Sigmoid colon (tissue), 7 donors: ENCODE data around the gene TPCN2. TPM values are rescaled to one million over a fixed set of nuclear protein-coding genes. Genes with fewer than 3 reads are reported as not detected.
"Not testable (repeated sequence)": the region's sequence is repeated elsewhere in the genome, so short reads cannot be mapped to it uniquely, and the experiment has no call there.

Experiments
- DNase-seq: peaks from one replicate; pipeline ENCODE4 v3.0.0-alpha.2; 2019
- H3K27ac ChIP-seq, 4 donors: fragments of 200-600 bp; sonication (generic); one replicate each; pipeline ENCODE4 v1.5.1; 2016 to 2019; ENCODE audit warnings: mild to moderate bottlenecking in 1 of 4
- H3K27me3 ChIP-seq, 3 donors: fragments of 200-600 bp; sonication (generic); one replicate each; pipeline ENCODE4 v1.5.1; 2019; ENCODE audit warnings: mild to moderate bottlenecking in 1 of 3
- H3K36me3 ChIP-seq, 4 donors: fragments of 200-600 bp; sonication (generic); one replicate each; pipeline ENCODE4 v1.5.1; 2016 to 2019
- H3K4me1 ChIP-seq, 4 donors: fragments of 200-600 bp; sonication (generic); one replicate each; pipeline ENCODE4 v1.5.1; 2017 to 2019
- H3K4me3 ChIP-seq, 4 donors: fragments of 200-600 bp; sonication (generic); one replicate each; pipeline ENCODE4 v1.5.1; 2017 to 2019; ENCODE audit warnings: mild to moderate bottlenecking in 2 of 4, moderate library complexity in 1 of 4
- H3K9me3 ChIP-seq, 4 donors: fragments of 200-600 bp in 3 of 4; sonication (generic) in 3 of 4; one replicate each; pipeline versions ENCODE4 v1.5.1 to v1.6.1; 2013 to 2019
- EP300 ChIP-seq, 4 donors: sonication (generic); formaldehyde crosslinking; IDR thresholded peaks; one replicate each; pipeline ENCODE4 v1.6.1; 2017; ENCODE audit warnings: antibody characterized with exemption in 4 of 4
- POLR2A ChIP-seq, 2 donors: fragments of 450-650 bp; IDR thresholded peaks; one replicate each; pipeline ENCODE4 v1.6.1; 2016; ENCODE audit warnings: antibody characterized with exemption in 2 of 2, mild to moderate bottlenecking in 2 of 2, moderate library complexity in 2 of 2
- POLR2AphosphoS5 ChIP-seq, 4 donors: sonication (generic); formaldehyde crosslinking; IDR thresholded peaks; one replicate each; pipeline ENCODE4 v1.6.1; 2017; ENCODE audit warnings: antibody characterized with exemption in 4 of 4
- WGBS, 2 donors: extraction: QIAGEN DNeasy Blood & Tissue Kit; methylation state at CpG; one replicate each; pipeline ENCODE4 v1.1.7; 2013; 5-methylcytosine and 5-hydroxymethylcytosine counted together
- intact Hi-C: fragments of 100-400 bp; cut with DNase I; formaldehyde crosslinking; loops from one replicate; pipeline ENCODE4 v1.15.1; 2023
- polyA plus RNA-seq, 3 donors: library from polyadenylated mRNA; stranded (reverse); fragments of 200-250 nt; gene quantifications; one replicate each; pipeline ENCODE4 v1.2.3, GENCODE V29; 2013
- total RNA-seq, 4 donors: library from RNA; depleted of rRNA; stranded (reverse); fragments of >200 nt; gene quantifications; one replicate each; pipeline ENCODE4 v1.1.0, GENCODE V29; 2016
- TF ChIP-seq, protein P1 (sequence below), 4 experiments: fragments of 450-650 bp in 3 of 4; fragments of 200-600 bp in 1 of 4; IDR thresholded peaks; one replicate each; pipeline ENCODE4 v1.5.1; 2016 to 2019; ENCODE audit warnings: antibody characterized with exemption in 4 of 4, mild to moderate bottlenecking in 3 of 4, moderate library complexity in 2 of 4
- donor health status: healthy with polysubstance abuse.
- donor health status: Bipolar disorder and iron deficiency.
- donor health status: healthy.

TPCN2 gene
- total and polyA plus RNA-seq, 7 donors, result 1.6 to 43.5 (median 17.5) TPM

DNA sequence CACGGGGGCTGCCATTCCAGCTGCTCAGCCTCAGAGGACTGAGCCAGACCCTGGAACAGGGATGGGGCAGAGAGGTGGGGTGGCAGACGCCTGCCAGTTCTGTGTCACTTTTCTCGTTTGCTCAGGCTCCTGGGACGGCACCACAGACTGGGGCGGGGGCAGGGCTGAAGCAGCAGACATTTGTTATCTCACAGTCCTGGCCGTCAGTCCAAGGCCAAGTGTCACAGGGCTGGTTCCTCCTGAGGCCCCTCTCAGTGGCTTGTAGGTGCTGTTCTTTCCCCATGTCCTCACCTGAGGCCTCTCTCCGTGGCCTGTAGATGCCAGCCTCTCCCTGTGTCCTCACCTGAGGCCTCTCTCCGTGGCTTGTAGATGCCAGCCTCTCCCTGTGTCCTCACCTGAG lies 24.7 kb downstream of the TPCN2 start:
- H3K4me3 ChIP-seq, result no peak overlapping the region
- 84 to 87% methylated on average over 8 of the region's 8 CpGs for WGBS, 2 donors
- H3K36me3 ChIP-seq, result peaks cover 25 to 58% (median 39%) of the 10 kb centered on the region in 4 donors
- intact Hi-C loops, result no loop called here
- TF ChIP-seq EP300 (IDR thresholded peaks at IDR 0.05) (no peak), POLR2AphosphoS5 (IDR thresholded peaks at IDR 0.05) (no peak), POLR2A (IDR thresholded peaks at IDR 0.05) (no peak)
- TF ChIP-seq, protein P1, sequence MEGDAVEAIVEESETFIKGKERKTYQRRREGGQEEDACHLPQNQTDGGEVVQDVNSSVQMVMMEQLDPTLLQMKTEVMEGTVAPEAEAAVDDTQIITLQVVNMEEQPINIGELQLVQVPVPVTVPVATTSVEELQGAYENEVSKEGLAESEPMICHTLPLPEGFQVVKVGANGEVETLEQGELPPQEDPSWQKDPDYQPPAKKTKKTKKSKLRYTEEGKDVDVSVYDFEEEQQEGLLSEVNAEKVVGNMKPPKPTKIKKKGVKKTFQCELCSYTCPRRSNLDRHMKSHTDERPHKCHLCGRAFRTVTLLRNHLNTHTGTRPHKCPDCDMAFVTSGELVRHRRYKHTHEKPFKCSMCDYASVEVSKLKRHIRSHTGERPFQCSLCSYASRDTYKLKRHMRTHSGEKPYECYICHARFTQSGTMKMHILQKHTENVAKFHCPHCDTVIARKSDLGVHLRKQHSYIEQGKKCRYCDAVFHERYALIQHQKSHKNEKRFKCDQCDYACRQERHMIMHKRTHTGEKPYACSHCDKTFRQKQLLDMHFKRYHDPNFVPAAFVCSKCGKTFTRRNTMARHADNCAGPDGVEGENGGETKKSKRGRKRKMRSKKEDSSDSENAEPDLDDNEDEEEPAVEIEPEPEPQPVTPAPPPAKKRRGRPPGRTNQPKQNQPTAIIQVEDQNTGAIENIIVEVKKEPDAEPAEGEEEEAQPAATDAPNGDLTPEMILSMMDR (IDR thresholded peaks at IDR 0.05), result no peak
- no peak for DNase-seq
- no peaks in the 10 kb centered on the region for H3K9me3 ChIP-seq
- H3K27ac ChIP-seq, result peak overlapping the region; percentile 83 to 88 (median 86)
- peaks cover 0 to 25% (median 21%) of the 10 kb centered on the region in 4 donors for H3K4me1 ChIP-seq
- no peaks in the 10 kb centered on the region for H3K27me3 ChIP-seq

DNA sequence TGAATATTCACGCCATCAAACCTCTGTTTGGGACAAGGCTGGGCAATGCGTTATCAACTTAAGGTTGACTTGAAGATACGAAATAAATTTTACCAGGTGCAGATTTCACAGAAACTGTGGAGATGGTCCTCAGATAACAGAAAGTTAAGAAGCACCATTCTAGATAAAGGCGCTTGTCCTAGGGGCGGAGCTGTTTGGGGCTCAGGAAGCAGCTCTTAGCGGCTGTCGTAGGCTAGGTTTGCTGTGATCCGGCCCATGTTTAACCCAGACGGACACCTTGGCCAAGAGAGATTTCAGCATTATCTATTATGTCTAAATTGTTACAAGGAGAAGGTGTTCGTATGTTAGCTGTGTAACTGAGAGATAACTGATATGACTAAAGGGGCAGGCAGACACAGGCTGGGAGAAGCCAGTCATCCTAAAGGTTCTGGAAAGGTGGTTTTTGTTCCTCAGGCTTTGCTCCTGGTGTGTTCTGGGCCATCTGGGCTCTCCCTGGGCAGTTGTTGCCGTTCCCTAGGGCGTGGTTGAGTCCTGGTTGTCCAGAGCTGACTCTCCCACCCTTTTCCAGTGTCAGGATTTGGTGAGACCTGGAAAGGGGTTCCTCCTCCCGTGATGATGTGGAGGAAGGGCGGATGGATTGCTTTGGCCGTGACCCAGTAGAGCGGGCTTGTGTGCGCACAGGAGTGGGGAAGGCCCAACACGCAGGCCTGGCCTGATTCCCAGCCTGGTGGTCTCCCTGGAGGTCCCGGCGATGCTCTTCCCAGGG lies 25.8 kb downstream of the TPCN2 start:
- peak overlapping the region; percentile 83 to 88 (median 86) for H3K27ac ChIP-seq
- TF ChIP-seq POLR2AphosphoS5 (IDR thresholded peaks at IDR 0.05), result no peak
- TF ChIP-seq, protein P1 (IDR thresholded peaks at IDR 0.05), result no peak
- no peak for TF ChIP-seq POLR2A (IDR thresholded peaks at IDR 0.05)
- TF ChIP-seq EP300 (IDR thresholded peaks at IDR 0.05), result no peak
- H3K36me3 ChIP-seq, result peaks cover 35 to 69% (median 48%) of the 10 kb centered on the region in 4 donors
- H3K4me3 ChIP-seq, result no peak overlapping the region
- H3K9me3 ChIP-seq, result no peaks in the 10 kb centered on the region
- 89 to 92% methylated on average over 20 of the region's 20 CpGs for whole genome bisulfite sequencing, 2 donors
- DNase-seq, result no peak
- H3K4me1 ChIP-seq, result peaks cover 0 to 25% (median 21%) of the 10 kb centered on the region in 4 donors
- intact Hi-C loops, result no loop called here
- H3K27me3 ChIP-seq, result no peaks in the 10 kb centered on the region

DNA sequence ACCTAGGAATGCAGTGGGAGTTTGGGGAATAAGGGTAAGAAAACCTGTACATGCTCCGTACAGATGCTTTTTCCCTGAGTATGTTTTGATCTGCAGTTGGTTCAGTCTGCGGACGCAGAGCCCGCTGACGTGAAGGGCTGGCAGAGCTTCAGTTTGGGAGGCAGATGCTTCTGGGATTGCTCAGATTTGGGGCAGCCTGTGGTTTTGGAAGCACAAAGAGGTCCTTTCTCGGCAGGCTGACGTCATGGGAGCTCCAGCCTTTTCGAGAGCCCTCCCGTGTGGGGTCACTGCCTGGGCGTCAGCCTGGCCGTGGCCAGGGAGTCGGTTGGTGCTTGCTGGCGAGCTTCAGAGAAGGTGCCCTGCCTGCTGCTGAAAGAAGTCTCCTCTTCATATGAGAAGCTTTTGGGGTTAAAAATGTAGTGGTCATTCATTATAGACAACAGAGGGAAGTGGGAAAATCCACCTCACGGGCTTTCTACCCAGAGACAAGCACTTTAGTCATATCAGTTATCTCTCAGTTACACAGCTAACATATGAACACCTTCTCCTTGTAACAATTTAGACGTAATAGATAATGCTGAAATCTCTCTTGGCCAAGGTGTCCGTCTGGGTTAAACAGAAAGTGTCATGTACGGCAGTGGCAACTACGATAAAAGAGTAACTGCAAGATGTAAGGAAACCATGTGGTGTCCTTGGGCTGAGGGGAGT lies 26.8 kb downstream of the TPCN2 start:
- Histone ChIP-seq H3K36me3 (peaks cover 45 to 69% (median 53%) of the 10 kb centered on the region in 4 donors), H3K9me3 (no peaks in the 10 kb centered on the region), H3K27me3 (no peaks in the 10 kb centered on the region), H3K4me1 (peaks cover 0 to 25% (median 21%) of the 10 kb centered on the region in 4 donors), H3K27ac (peak overlapping the region; percentile 83 to 88 (median 86)), H3K4me3 (no peak overlapping the region)
- 81 to 82% methylated on average over 18 of the region's 18 CpGs for WGBS, 2 donors
- TF ChIP-seq EP300 (IDR thresholded peaks at IDR 0.05) (peak; percentile 61 to 90 (median 74)), POLR2A (IDR thresholded peaks at IDR 0.05) (peak in 1 of 2 donors; percentile 45), POLR2AphosphoS5 (IDR thresholded peaks at IDR 0.05) (peak in 3 of 4 donors; percentile 70 to 90 (median 80))
- TF ChIP-seq, protein P1 (IDR thresholded peaks at IDR 0.05), result no peak
- DNase-seq, result peak; percentile 98
- intact Hi-C loops, result no loop called here

DNA sequence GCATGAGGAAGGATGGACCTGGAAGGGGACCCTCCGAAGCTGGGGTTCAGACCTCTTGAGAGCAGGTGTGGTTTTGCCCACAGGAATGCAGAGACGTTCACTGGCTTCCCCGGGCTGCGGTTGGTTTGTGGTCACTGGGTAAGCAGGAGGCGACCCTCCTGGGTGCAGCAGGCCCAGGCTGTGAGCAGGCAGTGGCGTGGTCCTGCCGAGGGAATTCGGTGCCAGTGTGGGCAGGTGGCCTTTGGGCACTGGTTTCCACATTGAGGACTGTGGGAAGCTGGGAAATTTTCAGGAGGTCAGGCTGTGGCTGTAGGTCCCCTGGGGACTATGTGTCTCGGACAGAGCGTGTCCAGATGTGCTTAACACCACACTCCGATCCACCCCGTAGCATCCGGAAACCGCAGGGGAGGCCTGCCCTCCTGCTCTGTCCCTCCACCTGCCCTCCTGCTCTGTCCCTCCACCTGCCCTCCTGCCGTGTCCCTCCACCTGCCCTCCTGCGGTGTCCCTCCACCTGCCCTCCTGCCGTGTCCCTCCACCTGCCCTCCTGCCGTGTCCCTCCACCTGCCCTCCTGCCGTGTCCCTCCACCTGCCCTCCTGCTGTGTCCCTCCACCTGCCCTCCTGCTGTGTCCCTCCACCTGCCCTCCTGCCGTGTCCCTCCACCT lies 27.5 kb downstream of the TPCN2 start:
- 75 to 79% methylated on average over 20 of the region's 20 CpGs for WGBS, 2 donors
- TF ChIP-seq, protein P1 (IDR thresholded peaks at IDR 0.05), result no peak
- no peak for TF ChIP-seq POLR2A (IDR thresholded peaks at IDR 0.05)
- TF ChIP-seq POLR2AphosphoS5 (IDR thresholded peaks at IDR 0.05), result no peak
- no peak for TF ChIP-seq EP300 (IDR thresholded peaks at IDR 0.05)
- no peak for DNase-seq
- Histone ChIP-seq H3K27ac (peak overlapping the region; percentile 83 to 88 (median 86)), H3K27me3 (no peaks in the 10 kb centered on the region), H3K4me3 (no peak overlapping the region), H3K36me3 (peaks cover 44 to 69% (median 53%) of the 10 kb centered on the region in 4 donors), H3K9me3 (no peaks in the 10 kb centered on the region), H3K4me1 (peaks cover 0 to 25% (median 21%) of the 10 kb centered on the region in 4 donors)
- intact Hi-C loops, result no loop called here

DNA sequence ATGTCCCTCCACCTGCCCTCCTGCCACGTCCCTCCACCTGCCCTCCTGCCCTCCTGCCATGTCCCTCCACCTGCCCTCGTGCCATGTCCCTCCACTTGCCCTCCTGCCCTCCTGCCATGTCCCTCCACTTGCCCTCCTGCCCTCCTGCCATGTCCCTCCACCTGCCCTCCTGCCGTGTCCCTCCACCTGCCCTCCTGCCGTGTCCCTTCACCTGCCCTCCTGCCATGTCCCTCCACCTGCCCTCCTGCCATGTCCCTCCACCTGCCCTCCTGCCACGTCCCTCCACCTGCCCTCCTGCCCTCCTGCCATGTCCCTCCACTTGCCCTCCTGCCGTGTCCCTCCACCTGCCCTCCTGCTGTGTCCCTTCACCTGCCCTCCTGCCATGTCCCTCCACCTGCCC lies 28.2 kb downstream of the TPCN2 start:
- H3K9me3 ChIP-seq, DNase-seq, H3K4me3 ChIP-seq, H3K27me3 ChIP-seq, intact Hi-C loops: not testable (repeated sequence)
- Histone ChIP-seq H3K27ac (peak overlapping the region in 1 of 4 donors; percentile 86), H3K36me3 (peaks cover 39 to 69% (median 53%) of the 10 kb centered on the region in 4 donors), H3K4me1 (peaks cover 0 to 25% (median 21%) of the 10 kb centered on the region in 4 donors)
- 66% methylated on average over 6 of the region's 6 CpGs for WGBS, 2 donors
